HG02852 (cell line): ENCODE data around the gene NELFE.

Experiments used
- ATAC-seq: cut with Tn5 transposase; IDR thresholded peaks from one replicate; pipeline ENCODE4 v1.9.1; 2021; ENCODE audit warnings: mild to moderate bottlenecking, moderate library complexity; ENCODE audit not compliant: unreplicated experiment

Gene NELFE

GRCh38 chr6:31972709-31973350 lies 14.1 kb upstream of the NELFE start:
- ATAC-seq: no peak

DNA sequence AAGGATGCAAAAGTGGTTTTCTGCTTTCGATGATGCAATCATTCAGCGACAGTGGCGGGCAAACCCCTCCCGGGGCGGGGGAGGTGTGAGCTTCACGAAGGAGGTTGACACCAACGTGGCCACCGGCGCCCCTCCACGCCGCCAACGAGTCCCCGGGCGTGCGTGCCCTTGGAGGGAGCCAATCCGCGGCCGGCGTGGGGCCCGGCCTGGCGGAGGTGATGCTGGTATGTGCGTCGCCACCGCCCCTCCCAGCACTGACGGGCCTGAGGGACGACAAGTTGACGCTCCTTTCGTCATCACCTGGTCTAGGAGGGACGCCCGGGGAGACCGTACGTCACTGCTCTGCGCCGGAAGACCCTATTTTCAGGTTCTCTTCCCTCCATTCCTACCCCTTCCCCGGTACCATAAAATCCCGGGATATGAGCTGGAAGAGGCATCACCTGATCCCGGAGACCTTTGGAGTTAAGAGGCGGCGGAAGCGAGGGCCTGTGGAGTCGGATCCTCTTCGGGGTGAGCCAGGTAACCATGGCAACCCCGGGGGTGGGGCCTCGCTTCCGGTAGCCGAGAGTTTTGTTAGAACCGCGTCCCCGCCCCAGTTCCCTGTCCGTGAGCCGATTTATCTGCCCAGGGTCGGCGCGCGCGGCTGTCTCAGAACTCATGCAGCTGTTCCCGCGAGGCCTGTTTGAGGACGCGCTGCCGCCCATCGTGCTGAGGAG lies 13.4 kb upstream of the NELFE start, which contains the start of gene DXO:
Gene DXO, minus strand, starts transcription at position 146 of the 716 bp plus-strand sequence. CDS start 463 bp downstream, outside the sequence.
- peak; percentile 90 for ATAC-seq

GRCh38 chr6:31971279-31971992 lies 12.7 kb upstream of the NELFE start:
- no peak for ATAC-seq

DNA sequence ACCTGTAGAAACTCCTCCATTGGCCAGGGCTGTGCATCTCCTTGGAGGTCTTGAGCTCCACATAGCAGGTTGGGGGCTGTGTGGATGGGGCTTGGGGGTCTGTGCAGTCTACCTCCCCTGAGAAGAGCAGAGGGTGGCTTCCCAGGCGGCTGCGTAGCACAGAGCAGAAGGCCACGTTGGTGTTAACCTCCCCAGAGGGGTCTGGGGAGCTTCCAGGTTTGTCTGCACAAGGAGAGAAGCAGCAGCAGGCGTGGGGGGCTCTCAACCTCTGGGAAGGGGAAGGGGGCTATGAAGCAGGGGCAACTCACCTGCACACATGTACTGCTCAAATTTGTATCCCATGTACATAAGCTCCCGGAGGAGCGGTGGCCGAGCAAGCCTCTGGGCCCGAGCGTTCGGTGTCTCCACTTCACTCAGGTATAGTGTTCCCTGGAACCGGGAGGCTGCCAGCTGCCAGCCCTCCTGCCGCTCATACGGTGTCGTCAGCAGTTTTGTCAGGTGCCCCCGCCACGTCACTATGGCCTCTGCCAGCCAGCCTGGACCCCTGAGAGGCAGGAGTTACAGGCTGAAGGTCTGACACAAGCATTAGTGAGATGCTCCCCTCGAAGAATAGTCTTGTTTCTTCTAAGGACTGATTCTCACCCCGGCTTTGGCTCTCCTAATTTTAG lies 12.0 kb upstream of the NELFE start:
- no peak for ATAC-seq

- no peak for ATAC-seq
Measured at GRCh38 chr6:31969712-31970603, 11.2 kb upstream of the NELFE start.

GRCh38 chr6:31968791-31969711 lies 10.3 kb upstream of the NELFE start:
- ATAC-seq: no peak

- ATAC-seq: no peak
Measured at GRCh38 chr6:31968326-31968725, 9.6 kb upstream of the NELFE start.

DNA sequence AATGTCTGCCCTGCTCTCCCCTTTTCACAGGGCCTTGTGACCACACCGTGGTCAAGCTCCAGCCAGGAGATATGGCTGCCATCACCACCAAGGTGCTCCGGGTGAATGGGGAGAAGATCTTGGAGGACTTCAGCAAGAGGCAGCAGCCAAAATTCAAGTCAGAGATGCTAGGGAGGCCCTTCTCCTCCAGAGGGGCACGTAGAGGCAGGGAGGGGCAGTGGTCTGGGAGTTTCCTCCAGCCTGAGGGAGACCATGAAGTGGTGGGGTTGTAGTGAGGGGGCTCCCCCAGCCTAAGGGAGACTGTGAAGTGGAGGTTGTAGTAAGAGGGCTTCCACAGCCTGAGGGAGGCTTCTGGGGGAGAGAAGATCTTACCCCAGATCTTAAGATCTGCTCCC lies 9.2 kb upstream of the NELFE start:
- ATAC-seq: no peak

DNA sequence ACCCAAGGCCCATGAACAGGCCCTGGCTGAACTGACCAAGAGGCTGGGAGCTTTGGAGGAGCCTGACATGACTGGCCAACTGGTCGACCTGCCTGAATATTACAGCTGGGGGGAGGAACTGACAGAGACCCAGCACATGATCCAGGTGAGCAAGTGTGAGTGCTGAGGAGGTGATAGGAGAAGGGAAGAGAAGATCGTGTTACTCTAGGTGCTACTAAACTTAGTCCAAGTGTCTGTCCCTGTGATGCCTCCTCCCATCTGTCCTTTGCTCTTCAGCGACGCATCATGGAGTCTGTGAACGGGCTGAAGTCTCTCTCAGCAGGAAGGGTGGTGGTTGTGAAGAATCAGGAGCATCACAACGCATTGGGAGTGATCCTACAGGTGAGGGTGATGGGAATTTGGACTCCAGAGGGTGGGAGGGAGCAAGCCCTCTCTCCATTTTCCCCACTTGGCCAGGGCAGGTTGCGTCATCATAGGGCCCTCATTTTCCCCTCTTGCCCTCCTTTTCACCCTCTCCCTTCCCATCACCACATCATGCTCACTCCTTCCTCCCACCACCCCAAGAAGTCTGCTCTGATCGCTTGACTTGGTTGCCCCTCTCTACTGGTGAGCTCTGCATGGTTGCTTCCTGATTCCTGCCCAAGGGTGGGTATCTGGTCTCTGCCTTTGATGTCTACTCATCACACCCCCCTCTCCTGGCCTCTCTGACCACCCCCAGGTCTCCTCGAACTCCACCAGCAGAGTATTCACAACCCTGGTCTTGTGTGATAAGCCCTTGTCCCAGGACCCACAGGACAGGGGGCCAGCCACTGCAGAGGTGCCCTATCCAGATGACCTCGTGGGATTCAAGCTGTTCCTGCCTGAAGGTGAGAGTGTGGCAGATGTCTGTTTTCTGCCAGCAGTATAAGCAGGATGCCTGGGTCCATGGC lies 8.5 kb upstream of the NELFE start:
- no peak for ATAC-seq

GRCh38 chr6:31966506-31966905 lies 7.7 kb upstream of the NELFE start:
- no peak for ATAC-seq

DNA sequence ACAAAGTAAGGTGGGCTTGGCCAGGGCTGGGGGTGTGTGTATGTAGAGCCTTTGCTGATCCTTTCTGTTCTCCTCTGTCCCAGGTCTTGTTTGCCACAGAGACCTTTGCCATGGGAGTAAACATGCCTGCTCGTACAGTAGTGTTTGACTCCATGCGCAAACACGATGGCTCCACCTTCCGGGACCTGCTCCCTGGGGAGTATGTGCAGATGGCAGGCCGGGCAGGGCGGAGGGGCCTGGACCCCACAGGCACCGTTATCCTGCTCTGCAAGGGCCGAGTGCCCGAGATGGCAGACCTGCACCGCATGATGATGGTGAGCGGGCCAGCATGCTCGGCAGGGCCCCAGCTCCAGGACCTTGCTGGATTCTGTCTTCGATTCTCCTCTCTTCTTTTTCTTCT lies 6.9 kb upstream of the NELFE start:
- no peak for ATAC-seq

- ATAC-seq: no peak
Measured at GRCh38 chr6:31963921-31964320, 5.2 kb upstream of the NELFE start.

GRCh38 chr6:31961616-31962015 lies 2.8 kb upstream of the NELFE start:
- no peak for ATAC-seq

DNA sequence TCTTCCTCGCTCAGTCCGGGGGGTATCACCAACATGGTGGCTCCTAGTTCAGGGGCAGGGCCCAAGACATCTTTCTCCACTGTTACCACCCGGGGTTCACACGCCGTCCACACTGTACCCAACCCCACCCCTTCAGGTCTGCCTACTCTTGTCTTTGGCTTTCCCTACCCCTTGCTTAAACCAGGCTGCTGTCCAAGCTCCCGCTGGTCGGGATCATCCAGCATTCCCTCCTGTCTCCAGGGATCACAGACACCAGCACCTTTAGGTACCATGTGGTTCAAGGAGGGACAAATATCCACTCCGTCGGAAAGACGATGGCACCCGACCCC lies 395 bp downstream of the NELFE start:
- ATAC-seq: no peak

DNA sequence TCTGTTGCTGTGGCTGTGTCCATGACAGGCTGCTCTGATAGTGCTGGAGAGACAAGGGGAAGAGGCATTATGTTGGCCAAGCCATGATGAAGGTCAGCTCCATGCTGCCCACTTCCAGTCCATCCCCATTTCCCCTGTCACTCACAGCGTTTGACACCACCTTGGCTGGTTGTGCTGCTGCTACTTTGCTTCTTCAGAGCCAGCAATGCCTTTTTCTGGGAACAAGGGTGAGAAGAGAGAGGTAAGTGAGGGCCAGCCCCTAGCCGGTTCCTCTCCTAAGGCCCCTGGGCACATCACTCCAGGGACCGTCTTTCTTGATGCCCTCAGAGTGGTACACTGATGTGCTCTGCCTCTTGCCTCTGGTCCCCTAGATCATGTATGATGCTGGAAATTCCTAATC lies 2.0 kb downstream of the NELFE start:
- ATAC-seq: no peak

DNA sequence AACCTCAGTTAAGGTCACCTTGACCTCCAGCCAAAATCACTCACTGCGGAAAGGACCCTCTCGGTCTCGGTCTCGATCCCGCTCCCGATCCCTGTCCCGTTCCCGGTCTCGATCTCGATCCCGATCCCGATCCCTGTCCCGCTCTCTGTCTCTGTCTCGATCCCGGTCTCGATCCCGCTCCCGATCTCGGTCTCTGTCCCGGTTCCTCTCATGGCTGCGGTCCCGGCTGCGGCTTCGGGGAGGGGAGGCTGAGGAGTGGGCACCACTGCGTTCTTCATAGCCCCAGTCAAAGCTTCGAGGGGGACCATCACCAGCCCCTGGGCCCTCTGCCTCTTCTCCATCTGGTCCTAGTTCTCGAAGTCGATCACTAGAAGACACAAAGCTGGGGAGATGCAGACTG lies 4.3 kb downstream of the NELFE start:
- no peak for ATAC-seq

DNA sequence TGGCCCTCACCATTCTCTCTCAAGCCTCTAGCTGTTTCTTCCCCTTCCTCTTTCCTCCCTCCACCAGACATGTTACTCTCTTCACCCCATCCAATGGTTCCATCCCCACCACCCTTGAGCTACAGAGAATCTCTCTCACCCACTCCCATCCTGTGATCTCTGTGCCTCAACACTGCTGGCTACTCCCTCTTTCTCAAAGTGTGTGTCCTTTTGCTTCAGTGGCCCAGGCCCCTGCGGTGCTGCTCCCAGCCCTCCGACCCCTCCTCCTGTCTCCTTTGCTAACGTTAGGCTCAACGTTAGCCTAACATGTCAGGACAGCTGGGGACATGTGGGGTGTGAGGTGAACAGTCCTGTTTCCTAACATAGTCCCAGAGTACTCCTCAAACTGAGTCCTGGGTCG lies 5.9 kb downstream of the NELFE start:
- ATAC-seq: no peak

DNA sequence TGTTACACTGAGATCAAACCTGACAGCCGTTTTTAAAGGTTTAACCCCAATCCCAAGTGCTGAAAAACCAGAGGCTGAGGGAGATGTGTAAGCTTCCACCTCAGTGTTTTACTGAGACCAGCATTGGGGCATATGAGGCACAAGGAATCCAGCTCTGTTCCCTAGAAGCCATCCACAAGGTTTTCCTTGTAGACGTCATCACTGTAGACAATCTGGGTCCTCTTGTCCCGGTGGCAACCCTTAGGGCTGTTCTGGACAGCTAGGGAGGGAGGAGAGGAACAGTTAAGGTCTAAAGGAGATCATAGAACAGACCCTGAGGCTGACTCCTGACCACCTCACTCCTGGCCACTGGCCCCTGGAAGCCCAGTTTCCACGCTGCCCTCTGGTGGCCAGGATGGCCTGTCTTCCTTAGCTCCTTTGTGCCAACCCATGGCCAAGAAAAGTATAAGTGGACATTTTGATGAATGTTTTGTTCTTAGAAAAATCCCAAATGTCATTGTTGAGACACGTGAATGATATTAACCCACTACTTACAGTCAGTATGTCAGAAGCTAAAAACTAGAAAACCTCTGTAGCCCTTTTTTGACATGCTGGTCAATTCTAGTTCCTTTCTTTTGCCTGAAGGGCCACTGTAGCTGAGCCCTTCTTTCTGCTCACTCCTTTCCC lies 6.5 kb downstream of the NELFE start:
- no peak for ATAC-seq
